IMR-90 (cell line): ENCODE data around the gene NEU1.

Source experiments
- CEBPB ChIP-seq: IDR thresholded peaks from 2 replicates; pipeline ENCODE4 v1.6.1; 2012; ENCODE audit warnings: low read depth, low read length, improper control_type of control experiment
- CHD1 ChIP-seq: IDR thresholded peaks from 2 replicates; pipeline ENCODE4 v1.6.1; 2012; ENCODE audit warnings: low read depth, low read length, improper control_type of control experiment
- CTCF ChIP-seq: conservative IDR thresholded peaks from 2 replicates; pipeline ENCODE4 v1.5.1; 2012; ENCODE audit warnings: mild to moderate bottlenecking, low read depth, low read length, improper control_type of control experiment
- ELK1 ChIP-seq: fragments of 150-350 bp; IDR thresholded peaks from 2 replicates; pipeline ENCODE4 v1.6.1; 2016; ENCODE audit warnings: low read depth, mild to moderate bottlenecking, low read length, moderate library complexity, borderline replicate concordance
- FOS ChIP-seq: fragments of 150-350 bp; IDR thresholded peaks from 2 replicates; pipeline ENCODE4 v1.6.1; 2016; ENCODE audit warnings: low read depth, low read length
- MAFK ChIP-seq: IDR thresholded peaks from 2 replicates; pipeline ENCODE4 v1.6.1; 2012; ENCODE audit warnings: low read depth, low read length, improper control_type of control experiment
- MXI1 ChIP-seq: IDR thresholded peaks from 2 replicates; pipeline ENCODE4 v1.6.1; 2012; ENCODE audit warnings: low read depth, mild to moderate bottlenecking, low read length, moderate library complexity, borderline replicate concordance
- NFE2L2 ChIP-seq: fragments of 150-350 bp; IDR thresholded peaks from 2 replicates; pipeline ENCODE4 v1.6.1; 2016; ENCODE audit warnings: low read depth, mild to moderate bottlenecking, low read length
- POLR2A ChIP-seq: IDR thresholded peaks from 2 replicates; pipeline ENCODE4 v1.6.1; 2012; ENCODE audit warnings: mild to moderate bottlenecking, low read depth, low read length
- RAD21 ChIP-seq: IDR thresholded peaks from 2 replicates; pipeline ENCODE4 v1.6.1; 2012; ENCODE audit warnings: low read length, improper control_type of control experiment
- RCOR1 ChIP-seq: IDR thresholded peaks from 2 replicates; pipeline ENCODE4 v1.6.1; 2012; ENCODE audit warnings: mild to moderate bottlenecking, low read length, improper control_type of control experiment; ENCODE audit not compliant: insufficient replicate concordance
- RFX5 ChIP-seq: IDR thresholded peaks from 2 replicates; pipeline ENCODE4 v1.8.0; 2012; ENCODE audit warnings: low read depth, mild to moderate bottlenecking, low read length, moderate library complexity
- USF2 ChIP-seq: fragments of 150-350 bp; IDR thresholded peaks from 2 replicates; pipeline ENCODE4 v1.6.1; 2017; ENCODE audit warnings: mild to moderate bottlenecking, antibody characterized with exemption, low read length, low read depth

- TF ChIP-seq CTCF (no peak), CHD1 (no peak), RCOR1 (no peak), CEBPB (no peak), POLR2A (no peak), FOS (no peak), RAD21 (no peak), RFX5 (no peak), MXI1 (no peak), NFE2L2 (no peak), MAFK (no peak), ELK1 (no peak), USF2 (no peak)
Measured at GRCh38 chr6:31879143-31879542, 16.5 kb upstream of the NEU1 start.
